Measurements from ENCODE around the gene MAPK4. TPM values are rescaled to one million over a fixed set of nuclear protein-coding genes. Genes with fewer than 3 reads are reported as not detected.
A peak's percentile ranks its signal among the peaks of the same experiment; 100 is the strongest.

Gene MAPK4
- total RNA-seq, 1 donor from 2014 or later: 3.1 TPM

DNA sequence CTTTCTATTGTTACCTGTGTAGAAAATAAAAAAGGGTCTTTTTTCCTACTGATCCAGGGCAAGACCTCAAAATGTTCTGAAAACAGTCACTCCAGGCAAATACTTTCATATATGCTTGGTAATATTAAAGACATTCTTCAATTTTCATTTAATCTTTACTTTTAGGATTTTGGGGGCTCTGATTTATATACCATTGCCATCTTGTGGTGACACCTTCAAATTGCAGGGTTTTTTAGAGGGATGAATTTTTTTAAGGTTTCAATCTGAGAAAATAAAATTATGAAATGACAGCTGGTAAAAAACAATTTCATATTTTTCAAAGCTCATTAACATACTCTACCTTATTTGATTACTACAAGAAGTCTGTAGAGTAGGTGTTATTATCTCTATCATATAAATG is 26.8 kb downstream of the MAPK4 start:
- peak; percentile 18 for TF ChIP-seq CTCF (IDR thresholded peaks at IDR 0.05; ENCODE audit: insufficient read depth, low read length, poor library complexity, severe bottlenecking)
- H3K36me3 ChIP-seq (ENCODE audit: control insufficient read depth, insufficient read depth, low read length): no peaks in the 10 kb centered on the region
- DNase-seq (ENCODE audit: low read depth): no peak
- no peaks in the 10 kb centered on the region for H3K27me3 ChIP-seq (ENCODE audit: control insufficient read depth, insufficient read depth, low read length)
- H3K4me3 ChIP-seq (ENCODE audit: low read depth, low read length): no peak overlapping the region

- H3K4me3 ChIP-seq (ENCODE audit: low read depth, low read length): no peak overlapping the region
- no peak for TF ChIP-seq CTCF (IDR thresholded peaks at IDR 0.05; ENCODE audit: insufficient read depth, low read length, poor library complexity, severe bottlenecking)
- no peaks in the 10 kb centered on the region for H3K36me3 ChIP-seq (ENCODE audit: control insufficient read depth, insufficient read depth, low read length)
- no peak for DNase-seq (ENCODE audit: low read depth)
- H3K27me3 ChIP-seq (ENCODE audit: control insufficient read depth, insufficient read depth, low read length): no peaks in the 10 kb centered on the region
Measured at GRCh38 chr18:50590593-50590992, 30.7 kb downstream of the MAPK4 start.

DNA sequence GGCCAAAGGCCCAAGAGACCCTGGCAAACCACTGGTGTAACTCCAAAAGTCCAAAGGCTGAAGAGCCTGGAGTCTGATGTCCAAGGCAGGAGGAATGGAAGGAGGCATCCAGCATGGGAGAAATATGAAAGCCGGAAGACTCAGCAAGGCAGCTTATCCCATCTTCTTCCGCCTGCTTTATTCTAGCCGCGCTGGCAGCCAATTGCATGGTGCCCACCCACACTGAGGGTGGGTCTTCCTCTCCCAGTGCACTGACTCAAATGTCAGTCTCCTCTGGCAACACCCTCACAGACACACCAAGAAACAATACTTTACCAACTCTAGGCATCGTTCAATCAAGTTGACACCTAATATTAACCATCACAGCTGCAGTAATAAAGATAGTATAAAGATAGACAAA is 34.1 kb downstream of the MAPK4 start:
- TF ChIP-seq CTCF (IDR thresholded peaks at IDR 0.05; ENCODE audit: insufficient read depth, low read length, poor library complexity, severe bottlenecking): no peak
- H3K4me3 ChIP-seq (ENCODE audit: low read depth, low read length): no peak overlapping the region
- DNase-seq (ENCODE audit: low read depth): no peak
- H3K36me3 ChIP-seq (ENCODE audit: control insufficient read depth, insufficient read depth, low read length): no peaks in the 10 kb centered on the region
- no peaks in the 10 kb centered on the region for H3K27me3 ChIP-seq (ENCODE audit: control insufficient read depth, insufficient read depth, low read length)

DNA sequence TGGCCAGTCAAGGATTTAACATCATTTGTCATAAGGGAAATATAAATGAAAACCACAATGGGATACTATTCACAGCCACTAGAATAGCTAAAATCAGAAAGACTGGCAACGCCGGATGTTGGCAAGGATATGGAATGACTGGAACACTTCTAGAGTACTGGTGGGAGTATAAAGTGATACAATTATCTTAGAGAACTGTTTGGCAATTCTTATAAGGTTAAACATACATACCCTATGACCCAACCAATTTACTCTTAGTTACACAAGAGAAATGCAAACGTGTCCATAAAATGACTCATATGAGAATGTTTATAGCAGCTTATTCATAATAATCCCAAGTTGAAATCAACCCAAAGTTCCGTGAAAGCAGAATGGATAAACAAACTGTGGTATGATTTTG is 35.1 kb downstream of the MAPK4 start:
- no peak for DNase-seq (ENCODE audit: low read depth)
- Histone ChIP-seq H3K36me3 (ENCODE audit: control insufficient read depth, insufficient read depth, low read length) (no peaks in the 10 kb centered on the region), H3K27me3 (ENCODE audit: control insufficient read depth, insufficient read depth, low read length) (no peaks in the 10 kb centered on the region), H3K4me3 (ENCODE audit: low read depth, low read length) (no peak overlapping the region)
- no peak for TF ChIP-seq CTCF (IDR thresholded peaks at IDR 0.05; ENCODE audit: insufficient read depth, low read length, poor library complexity, severe bottlenecking)

- no peak for DNase-seq (ENCODE audit: low read depth)
- H3K4me3 ChIP-seq (ENCODE audit: low read depth, low read length): no peak overlapping the region
- no peak for TF ChIP-seq CTCF (IDR thresholded peaks at IDR 0.05; ENCODE audit: insufficient read depth, low read length, poor library complexity, severe bottlenecking)
- H3K27me3 ChIP-seq (ENCODE audit: control insufficient read depth, insufficient read depth, low read length): no peaks in the 10 kb centered on the region
- H3K36me3 ChIP-seq (ENCODE audit: control insufficient read depth, insufficient read depth, low read length): no peaks in the 10 kb centered on the region
Measured at GRCh38 chr18:50602466-50602865, 42.6 kb downstream of the MAPK4 start.

DNA sequence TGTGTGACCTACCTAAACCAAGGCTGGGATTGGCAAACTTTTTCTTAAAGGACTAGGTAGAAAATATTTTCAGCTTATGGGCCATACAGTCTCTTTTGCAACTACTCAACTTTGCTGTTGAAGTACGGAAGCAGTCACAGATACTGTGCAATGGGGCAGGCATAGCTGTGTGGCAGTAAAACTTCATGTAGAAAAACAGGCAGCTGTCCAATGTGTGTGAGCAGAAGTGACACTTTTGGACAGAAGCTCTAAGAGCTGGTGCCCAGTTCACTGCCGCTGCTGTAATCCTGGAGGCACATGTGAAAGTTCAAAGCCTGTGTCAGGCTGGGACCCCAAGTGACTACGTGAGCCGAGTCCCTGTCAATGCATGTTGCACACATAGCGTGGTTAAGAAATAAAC is 46.7 kb downstream of the MAPK4 start:
- Histone ChIP-seq H3K36me3 (ENCODE audit: control insufficient read depth, insufficient read depth, low read length) (no peaks in the 10 kb centered on the region), H3K4me3 (ENCODE audit: low read depth, low read length) (no peak overlapping the region), H3K27me3 (ENCODE audit: control insufficient read depth, insufficient read depth, low read length) (no peaks in the 10 kb centered on the region)
- no peak for TF ChIP-seq CTCF (IDR thresholded peaks at IDR 0.05; ENCODE audit: insufficient read depth, low read length, poor library complexity, severe bottlenecking)
- DNase-seq (ENCODE audit: low read depth): no peak
